HCT116 (cell line): ENCODE measurements around the gene LMOD1. TPM values are rescaled to one million over a fixed set of nuclear protein-coding genes. Genes with fewer than 3 reads are reported as not detected.

Source experiments
- ATAC-seq: fragments of 200-7000 bp; cut with Tn5 transposase; 2 replicates; pipeline ENCODE4 v1.9.1; 2020; ENCODE audit warnings: mild to moderate bottlenecking, moderate library complexity
- BruUV-seq: library from RNA; stranded (reverse); fragments of 400-500 nt; replicated peaks from 2 replicates; lab custom pipeline; 2021; lab: Mats Ljungman, UMichigan
- CTCF ChIA-PET: fragments of 300-600 bp; sonication (Branson Sonifier 250); formaldehyde crosslinking; loops from one replicate; lab custom pipeline; 2021; ENCODE audit warnings: antibody characterized with exemption; lab: Charles Lee
- POLR2A ChIA-PET: fragments of 300-600, 350-600 bp; sonication (Branson Sonifier 250); formaldehyde crosslinking; loops from one replicate; lab custom pipeline; 2021; ENCODE audit warnings: antibody characterized with exemption; lab: Charles Lee
- RAD21 ChIA-PET, 2 experiments: fragments of 300-600 bp; sonication (Branson Sonifier 250); formaldehyde crosslinking; loops; one replicate each; lab custom pipeline; 2023; ENCODE audit warnings: low total read pairs in 2 of 2; ENCODE audit not compliant: uncharacterized antibody in 2 of 2, unreplicated experiment in 2 of 2, low non-redundant PET in 1 of 2; lab: Charles Lee
- DNase-seq: peaks from one replicate; pipeline ENCODE4 v3.0.0-alpha.2; 2010; ENCODE audit warnings: low read depth, low spot score
- H2AFZ ChIP-seq: fragments of 200-600 bp; shearing (Covaris generic), sonication (generic); 2 replicates; pipeline ENCODE4 v1.6.1; 2017; ENCODE audit warnings: low read depth, mixed run types, mixed read lengths, antibody characterized with exemption, low read length; ENCODE audit not compliant: poor library complexity, severe bottlenecking
- H3K27ac ChIP-seq: 2 replicates; pipeline ENCODE4 v1.5.1; 2012; ENCODE audit warnings: low read depth, low read length
- H3K27me3 ChIP-seq: fragments of 200-600 bp; sonication (generic); 2 replicates; pipeline ENCODE4 v1.6.1; 2016; ENCODE audit warnings: mixed run types, low read length, mixed read lengths; ENCODE audit not compliant: insufficient read depth
- H3K36me3 ChIP-seq, 2 experiments: fragments of 200-500 bp in 1 of 2; fragments of 200-600 bp in 1 of 2; sonication (Bioruptor generic) in 1 of 2; sonication (generic) in 1 of 2; 2 replicates each; pipeline versions ENCODE4 v1.5.1 to v1.6.1; 2014 to 2016; ENCODE audit warnings: low read length in 2 of 2, inconsistent platforms in 1 of 2, mixed read lengths in 1 of 2, mixed run types in 1 of 2; ENCODE audit not compliant: insufficient read depth in 2 of 2, control insufficient read depth in 1 of 2
- H3K4me1 ChIP-seq, 2 experiments: fragments of 200-600 bp in 1 of 2; sonication (generic) in 1 of 2; 2 replicates each; pipeline versions ENCODE4 v1.5.1 to v1.6.1; 2012 to 2017; ENCODE audit warnings: low read length in 2 of 2, inconsistent platforms in 1 of 2, mild to moderate bottlenecking in 1 of 2, mixed read lengths in 1 of 2, mixed run types in 1 of 2, moderate library complexity in 1 of 2; ENCODE audit not compliant: insufficient read depth in 2 of 2, control insufficient read depth in 1 of 2
- H3K4me2 ChIP-seq: fragments of 200-600 bp; sonication (generic); 2 replicates; pipeline ENCODE4 v1.6.1; 2017; ENCODE audit warnings: mixed run types, low read length, mixed read lengths
- H3K4me3 ChIP-seq, 2 experiments: fragments of 200-600 bp in 1 of 2; sonication (generic) in 1 of 2; replicated peaks in 1 of 2; 2 replicates each; pipeline ENCODE4 v1.5.1; 2011 to 2016; ENCODE audit warnings: low read length in 2 of 2, control low read depth in 1 of 2, low read depth in 1 of 2, mild to moderate bottlenecking in 1 of 2, mixed read lengths in 1 of 2, mixed run types in 1 of 2
- H3K79me2 ChIP-seq: fragments of 200-600 bp; sonication (generic); 2 replicates; pipeline ENCODE4 v1.6.1; 2017; ENCODE audit warnings: mild to moderate bottlenecking, mixed run types, low read length, moderate library complexity, mixed read lengths; ENCODE audit not compliant: insufficient read depth
- H3K9ac ChIP-seq: fragments of 200-600 bp; sonication (generic); 2 replicates; pipeline ENCODE4 v1.6.1; 2016; ENCODE audit warnings: low read length, mixed read lengths
- H3K9me2 ChIP-seq: fragments of 200-600 bp; sonication (generic), shearing (Covaris generic); 2 replicates; pipeline ENCODE4 v1.6.1; 2017; ENCODE audit warnings: mixed run types, mild to moderate bottlenecking, moderate library complexity; ENCODE audit not compliant: insufficient read depth
- H3K9me3 ChIP-seq, 2 experiments: fragments of 200-500 bp in 1 of 2; fragments of 200-600 bp in 1 of 2; sonication (Bioruptor generic) in 1 of 2; sonication (generic) in 1 of 2; 2 replicates each; pipeline ENCODE4 v1.6.1; 2014 to 2017; ENCODE audit warnings: low read length in 2 of 2, mixed read lengths in 2 of 2, inconsistent platforms in 1 of 2, low read depth in 1 of 2, mild to moderate bottlenecking in 1 of 2, mixed run types in 1 of 2, moderate library complexity in 1 of 2; ENCODE audit not compliant: control insufficient read depth in 1 of 2, insufficient read depth in 1 of 2
- H4K20me1 ChIP-seq: fragments of 200-600 bp; sonication (generic), shearing (Covaris generic); 2 replicates; pipeline ENCODE4 v1.6.1; 2017; ENCODE audit warnings: mixed run types, mild to moderate bottlenecking, moderate library complexity; ENCODE audit not compliant: insufficient read depth
- CBX3 ChIP-seq: IDR thresholded peaks from 2 replicates; pipeline ENCODE4 v1.6.1; 2012; ENCODE audit warnings: low read depth
- CEBPB ChIP-seq: IDR thresholded peaks from 2 replicates; pipeline ENCODE4 v1.6.1; 2012; ENCODE audit warnings: low read depth
- EGR1 ChIP-seq: IDR thresholded peaks from 2 replicates; pipeline ENCODE4 v1.6.1; 2012; ENCODE audit warnings: low read depth
- ELF1 ChIP-seq: IDR thresholded peaks from 2 replicates; pipeline ENCODE4 v1.6.1; 2012; ENCODE audit warnings: low read depth, borderline replicate concordance
- JUND ChIP-seq: IDR thresholded peaks from 2 replicates; pipeline ENCODE4 v1.6.1; 2012
- POLR2A ChIP-seq: IDR thresholded peaks from 2 replicates; pipeline ENCODE4 v1.7.0; 2011; ENCODE audit warnings: borderline replicate concordance; ENCODE audit not compliant: insufficient read depth, insufficient read length; ENCODE audit errors: extremely low read depth
- POLR2AphosphoS5 ChIP-seq: IDR thresholded peaks from 2 replicates; pipeline ENCODE4 v1.6.1; 2011; ENCODE audit warnings: mild to moderate bottlenecking, low read depth, low read length, moderate library complexity
- RAD21 ChIP-seq: IDR thresholded peaks from 2 replicates; pipeline ENCODE4 v1.6.1; 2012; ENCODE audit warnings: low read depth, mild to moderate bottlenecking
- SP1 ChIP-seq: IDR thresholded peaks from 2 replicates; pipeline ENCODE4 v1.6.1; 2012; ENCODE audit warnings: low read depth
- YY1 ChIP-seq: IDR thresholded peaks from 2 replicates; pipeline ENCODE4 v1.6.1; 2011; ENCODE audit warnings: low read length, low read depth, moderate library complexity, mild to moderate bottlenecking; ENCODE audit not compliant: insufficient replicate concordance; ENCODE audit errors: extremely low read depth
- ZFX ChIP-seq: fragments of 450-650 bp; IDR thresholded peaks from 2 replicates; pipeline ENCODE4 v1.6.1; 2017
- intact Hi-C: fragments of 100-400 bp; cut with micrococcal nuclease; formaldehyde crosslinking; loops from 2 replicates; pipeline ENCODE4 v1.10.0; 2022
- total RNA-seq: library from RNA; stranded (reverse); gene quantifications from one replicate; pipeline ENCODE4 v1.2.1, GENCODE V29; 2021; ENCODE audit not compliant: unreplicated experiment
- TF ChIP-seq, protein P1 (sequence below): IDR thresholded peaks from 2 replicates; pipeline ENCODE4 v1.6.1; 2012
- TF ChIP-seq, protein P2 (sequence below), 3 experiments: fragments of 200-600 bp in 1 of 3; sonication (generic) in 1 of 3; IDR thresholded peaks in 2 of 3; conservative IDR thresholded peaks in 1 of 3; 2 replicates each; pipeline ENCODE4 v1.5.1; 2012 to 2017; ENCODE audit warnings: low read depth in 2 of 3, low read length in 2 of 3, antibody characterized with exemption in 1 of 3, borderline replicate concordance in 1 of 3, control low read depth in 1 of 3, mild to moderate bottlenecking in 1 of 3, mixed read lengths in 1 of 3, mixed run types in 1 of 3, moderate library complexity in 1 of 3; ENCODE audit not compliant: insufficient read depth in 1 of 3
- TF ChIP-seq, protein P3 (sequence below): IDR thresholded peaks from 2 replicates; pipeline ENCODE4 v1.6.1; 2012; ENCODE audit warnings: low read depth

The LMOD1 gene
- total RNA-seq, 1 experiment from 2014 or later: 0.12 TPM

DNA sequence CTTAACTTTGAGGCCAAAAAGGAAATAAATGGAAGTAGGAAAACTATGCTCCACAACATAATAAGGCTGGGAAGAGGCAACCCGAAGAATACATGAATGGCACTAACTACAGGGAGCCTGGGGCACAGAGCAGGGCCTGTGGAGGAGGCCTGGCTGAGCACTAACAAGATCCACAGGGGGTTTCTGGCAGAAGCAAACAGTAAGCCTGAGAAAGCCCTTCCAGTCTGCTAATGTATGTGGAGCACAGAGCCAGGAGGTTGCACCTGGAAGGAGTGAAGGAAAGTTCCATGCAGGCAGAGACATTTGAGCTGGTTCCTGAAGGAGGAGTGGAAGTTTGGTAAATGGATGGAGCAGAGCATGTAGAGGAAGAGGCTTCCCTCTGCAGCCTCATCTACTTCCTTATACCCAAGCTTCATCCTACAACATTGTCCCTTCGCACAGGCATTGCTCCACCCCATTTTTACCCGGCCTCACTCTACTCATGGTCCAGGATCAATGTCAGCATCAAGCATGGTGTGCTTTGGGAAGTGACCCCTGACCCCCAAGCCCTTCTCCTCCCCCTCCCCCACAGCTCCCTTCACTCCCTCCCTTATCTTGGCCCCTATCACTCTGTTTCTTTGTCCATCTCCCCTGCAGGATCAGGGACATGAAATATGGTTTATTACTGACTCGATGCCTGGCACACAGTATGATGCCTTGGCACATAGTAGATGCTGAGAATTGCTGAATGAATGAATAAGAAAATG is 34.3 kb downstream of the LMOD1 start:
- intact Hi-C loops: no loop called here
- Histone ChIP-seq H4K20me1 (no peaks in the 10 kb centered on the region), H3K27ac (no peak overlapping the region), H3K36me3 (no peaks in the 10 kb centered on the region), H3K4me2 (no peak overlapping the region), H3K4me1 (peaks cover 3 to 6% of the 10 kb centered on the region in 2 experiments; a peak in 3 of 4 replicates), H3K9me2 (no peaks in the 10 kb centered on the region), H3K9me3 (no peaks in the 10 kb centered on the region), H2AFZ (no peak overlapping the region), H3K4me3 (no peak overlapping the region), H3K27me3 (no peaks in the 10 kb centered on the region), H3K9ac (no peak overlapping the region), H3K79me2 (no peaks in the 10 kb centered on the region)
- CTCF ChIA-PET: no interaction called here
- POLR2A ChIA-PET: no interaction called here
- DNase-seq (no peak), ATAC-seq (no peak)
- RAD21 ChIA-PET: no interaction called here
- BruUV-seq: no TSS peak
- TF ChIP-seq EGR1 (no peak), POLR2AphosphoS5 (no peak), CBX3 (no peak)
- TF ChIP-seq, protein P1, sequence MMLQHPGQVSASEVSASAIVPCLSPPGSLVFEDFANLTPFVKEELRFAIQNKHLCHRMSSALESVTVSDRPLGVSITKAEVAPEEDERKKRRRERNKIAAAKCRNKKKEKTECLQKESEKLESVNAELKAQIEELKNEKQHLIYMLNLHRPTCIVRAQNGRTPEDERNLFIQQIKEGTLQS: no peak

DNA sequence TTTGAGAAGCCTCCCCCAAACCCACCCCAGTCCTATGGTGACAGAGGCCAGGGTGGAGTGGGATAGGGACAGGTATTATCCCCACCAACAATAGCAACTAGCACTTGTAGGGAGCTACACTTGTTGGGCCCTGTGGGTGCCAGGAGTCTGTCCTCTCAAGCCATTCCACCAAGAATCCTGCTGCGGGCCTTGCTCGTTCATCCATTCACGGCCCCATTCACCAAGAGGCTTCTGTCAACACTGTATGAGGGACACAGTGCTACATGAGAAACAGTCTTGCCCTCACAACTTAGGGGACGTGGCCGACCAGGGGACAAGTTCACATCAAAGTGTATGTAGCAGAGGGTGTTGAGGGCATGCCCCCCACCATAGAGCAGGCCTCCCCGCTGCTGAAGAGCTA is 38.7 kb downstream of the LMOD1 start:
- H3K9me3 ChIP-seq: no peaks in the 10 kb centered on the region
- H3K36me3 ChIP-seq: no peaks in the 10 kb centered on the region
- no peaks in the 10 kb centered on the region for H3K4me1 ChIP-seq
- no peak overlapping the region for H2AFZ ChIP-seq
- ChIA-PET POLR2A (interaction anchor here (0.7 kb wide), 1 partner anchor 11 kb away, joined by 3 read pairs; no protein-coding TSS in a partner anchor), RAD21 (no interaction called here), CTCF (no interaction called here)
- BruUV-seq: no TSS peak
- H4K20me1 ChIP-seq: no peaks in the 10 kb centered on the region
- intact Hi-C loops: no loop called here
- no peaks in the 10 kb centered on the region for H3K9me2 ChIP-seq
- no peaks in the 10 kb centered on the region for H3K27me3 ChIP-seq
- H3K4me3 ChIP-seq: no peak overlapping the region
- ATAC-seq (no peak), DNase-seq (no peak)
- no peak overlapping the region for H3K9ac ChIP-seq
- H3K79me2 ChIP-seq: no peaks in the 10 kb centered on the region
- no peak overlapping the region for H3K27ac ChIP-seq
- H3K4me2 ChIP-seq: no peak overlapping the region
- TF ChIP-seq CEBPB (no peak), ZFX (no peak), SP1 (no peak), RAD21 (no peak), YY1 (no peak), POLR2A (no peak), ELF1 (no peak), JUND (no peak)
- TF ChIP-seq, protein P1: no peak
- TF ChIP-seq, protein P2, sequence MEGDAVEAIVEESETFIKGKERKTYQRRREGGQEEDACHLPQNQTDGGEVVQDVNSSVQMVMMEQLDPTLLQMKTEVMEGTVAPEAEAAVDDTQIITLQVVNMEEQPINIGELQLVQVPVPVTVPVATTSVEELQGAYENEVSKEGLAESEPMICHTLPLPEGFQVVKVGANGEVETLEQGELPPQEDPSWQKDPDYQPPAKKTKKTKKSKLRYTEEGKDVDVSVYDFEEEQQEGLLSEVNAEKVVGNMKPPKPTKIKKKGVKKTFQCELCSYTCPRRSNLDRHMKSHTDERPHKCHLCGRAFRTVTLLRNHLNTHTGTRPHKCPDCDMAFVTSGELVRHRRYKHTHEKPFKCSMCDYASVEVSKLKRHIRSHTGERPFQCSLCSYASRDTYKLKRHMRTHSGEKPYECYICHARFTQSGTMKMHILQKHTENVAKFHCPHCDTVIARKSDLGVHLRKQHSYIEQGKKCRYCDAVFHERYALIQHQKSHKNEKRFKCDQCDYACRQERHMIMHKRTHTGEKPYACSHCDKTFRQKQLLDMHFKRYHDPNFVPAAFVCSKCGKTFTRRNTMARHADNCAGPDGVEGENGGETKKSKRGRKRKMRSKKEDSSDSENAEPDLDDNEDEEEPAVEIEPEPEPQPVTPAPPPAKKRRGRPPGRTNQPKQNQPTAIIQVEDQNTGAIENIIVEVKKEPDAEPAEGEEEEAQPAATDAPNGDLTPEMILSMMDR (IDR thresholded peaks at IDR 0.05 in 2 of 3, conservative IDR thresholded peaks at IDR 0.05 in 1 of 3; ENCODE audit: borderline replicate concordance in 1 of 3, insufficient read depth in 1 of 3, low read depth in 2 of 3, low read length in 2 of 3): no peak
- TF ChIP-seq, protein P3, sequence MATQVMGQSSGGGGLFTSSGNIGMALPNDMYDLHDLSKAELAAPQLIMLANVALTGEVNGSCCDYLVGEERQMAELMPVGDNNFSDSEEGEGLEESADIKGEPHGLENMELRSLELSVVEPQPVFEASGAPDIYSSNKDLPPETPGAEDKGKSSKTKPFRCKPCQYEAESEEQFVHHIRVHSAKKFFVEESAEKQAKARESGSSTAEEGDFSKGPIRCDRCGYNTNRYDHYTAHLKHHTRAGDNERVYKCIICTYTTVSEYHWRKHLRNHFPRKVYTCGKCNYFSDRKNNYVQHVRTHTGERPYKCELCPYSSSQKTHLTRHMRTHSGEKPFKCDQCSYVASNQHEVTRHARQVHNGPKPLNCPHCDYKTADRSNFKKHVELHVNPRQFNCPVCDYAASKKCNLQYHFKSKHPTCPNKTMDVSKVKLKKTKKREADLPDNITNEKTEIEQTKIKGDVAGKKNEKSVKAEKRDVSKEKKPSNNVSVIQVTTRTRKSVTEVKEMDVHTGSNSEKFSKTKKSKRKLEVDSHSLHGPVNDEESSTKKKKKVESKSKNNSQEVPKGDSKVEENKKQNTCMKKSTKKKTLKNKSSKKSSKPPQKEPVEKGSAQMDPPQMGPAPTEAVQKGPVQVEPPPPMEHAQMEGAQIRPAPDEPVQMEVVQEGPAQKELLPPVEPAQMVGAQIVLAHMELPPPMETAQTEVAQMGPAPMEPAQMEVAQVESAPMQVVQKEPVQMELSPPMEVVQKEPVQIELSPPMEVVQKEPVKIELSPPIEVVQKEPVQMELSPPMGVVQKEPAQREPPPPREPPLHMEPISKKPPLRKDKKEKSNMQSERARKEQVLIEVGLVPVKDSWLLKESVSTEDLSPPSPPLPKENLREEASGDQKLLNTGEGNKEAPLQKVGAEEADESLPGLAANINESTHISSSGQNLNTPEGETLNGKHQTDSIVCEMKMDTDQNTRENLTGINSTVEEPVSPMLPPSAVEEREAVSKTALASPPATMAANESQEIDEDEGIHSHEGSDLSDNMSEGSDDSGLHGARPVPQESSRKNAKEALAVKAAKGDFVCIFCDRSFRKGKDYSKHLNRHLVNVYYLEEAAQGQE: no peak
